NAMALWA (cell line): ENCODE results near the gene SMG1.
"Not testable (repeated sequence)": the region's sequence is repeated elsewhere in the genome, so short reads cannot be mapped to it uniquely, and the experiment has no call there.

Experiments used
- DNase-seq: peaks from one replicate; pipeline ENCODE4 v3.0.0-alpha.2; 2015; ENCODE audit warnings: low spot score

Gene SMG1

DNA sequence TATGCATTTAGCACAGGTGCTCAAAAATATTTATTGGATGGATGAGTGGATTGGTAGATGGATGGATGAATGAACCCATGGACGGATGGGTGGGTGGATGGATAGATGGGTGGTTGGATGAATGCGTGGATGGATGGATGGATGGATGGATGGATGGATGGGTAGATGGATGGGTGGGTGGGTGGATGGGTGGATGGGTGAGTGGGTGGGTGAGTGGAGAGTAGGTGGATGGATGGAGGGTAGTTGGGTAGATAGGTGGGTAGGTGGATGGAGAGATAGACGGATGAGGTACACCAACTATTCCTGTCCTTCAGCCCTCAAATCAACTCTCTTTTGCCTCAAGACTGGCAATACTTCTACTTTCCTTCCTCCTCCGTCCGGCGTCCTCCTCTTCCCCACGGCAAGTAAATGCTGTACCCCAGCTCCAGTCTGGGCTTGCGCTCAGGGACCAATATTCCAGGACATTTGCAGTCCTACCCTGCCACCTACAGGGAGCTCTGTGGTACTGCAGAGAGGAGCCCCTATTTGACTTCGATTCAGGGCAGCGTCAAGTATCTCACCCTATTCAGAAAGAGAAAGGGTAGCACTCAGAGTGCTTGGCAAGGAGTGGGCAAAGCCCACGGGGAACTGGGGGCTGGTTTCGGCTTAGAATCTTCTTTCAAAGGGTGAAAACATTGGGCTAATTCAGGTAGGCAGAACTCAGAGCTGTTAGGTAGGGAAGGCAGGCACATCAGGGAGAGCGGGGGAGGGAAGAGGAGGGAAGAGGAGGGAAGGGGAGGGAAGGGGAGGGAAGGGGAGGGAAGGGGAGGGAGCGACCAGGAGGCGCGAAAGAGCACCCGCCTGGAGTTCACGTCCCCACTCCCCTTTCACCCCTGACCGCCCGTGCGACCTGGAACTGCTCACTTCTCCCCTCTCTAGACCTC, 166.3 kb downstream of the SMG1 start:
- not testable (repeated sequence) for DNase-seq

DNA sequence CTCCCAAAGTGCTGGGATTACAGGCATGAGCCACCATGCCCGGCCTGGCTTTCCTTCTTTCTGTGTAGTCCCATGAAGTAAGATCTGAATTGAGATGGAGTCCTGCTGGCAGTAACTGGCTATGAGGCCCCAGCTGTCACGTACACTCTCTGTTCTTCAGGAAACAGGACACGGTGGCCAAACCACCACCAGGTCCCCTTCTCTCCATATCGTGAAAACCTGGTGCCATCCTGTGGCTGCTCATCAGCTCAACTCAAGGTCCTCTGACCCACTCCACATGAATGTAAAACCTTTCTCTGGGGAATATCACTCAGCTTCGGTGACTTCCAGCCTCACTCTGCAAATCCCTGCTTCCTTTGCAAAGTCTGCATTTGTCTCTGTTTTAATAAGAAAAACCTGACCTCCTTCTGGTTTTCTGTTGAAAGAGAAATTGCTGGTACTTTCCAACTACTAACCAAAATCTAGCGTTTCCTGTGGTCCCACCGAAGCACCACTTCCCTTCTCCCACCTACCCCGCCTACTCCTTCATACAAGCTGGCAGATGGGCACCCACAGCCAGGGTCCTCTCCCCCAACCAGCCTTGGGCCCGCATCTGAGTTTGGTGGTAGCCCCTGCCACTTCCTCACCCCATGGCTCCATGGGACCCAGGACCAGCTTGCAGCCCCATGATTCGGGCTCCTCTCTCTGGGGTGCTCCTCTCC, 168.1 kb downstream of the SMG1 start:
- not testable (repeated sequence) for DNase-seq

DNA sequence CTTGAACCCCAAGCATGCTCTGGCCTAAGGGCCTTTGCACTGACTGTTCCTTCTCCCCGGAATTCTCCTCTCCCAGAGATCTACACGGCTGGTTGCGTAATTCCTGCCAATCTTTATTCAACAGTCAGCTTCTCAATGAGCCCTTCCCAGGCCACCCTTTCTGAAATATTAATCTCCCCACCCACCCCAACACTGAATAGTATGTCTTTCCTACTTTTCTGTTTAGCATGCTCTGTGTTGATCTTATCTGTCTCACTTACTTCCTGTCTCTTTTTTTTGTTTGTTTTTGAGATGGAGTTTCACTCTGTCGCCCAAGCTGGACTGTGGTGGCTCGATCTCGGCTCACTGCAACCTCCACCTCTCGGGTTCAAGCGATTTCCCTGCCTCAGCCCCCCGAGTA, 169.6 kb downstream of the SMG1 start:
- not testable (repeated sequence) for DNase-seq
